HL-60/S4 (cell line): ENCODE results near the gene UBR1.
"Not testable (repeated sequence)": the region's sequence is repeated elsewhere in the genome, so short reads cannot be mapped to it uniquely, and the experiment has no call there.

Experiments used
- in situ Hi-C: fragments of 300-500 bp; cut with MboI; formaldehyde crosslinking; loops from 2 replicates; pipeline ENCODE4 v1.14.3; 2022; ENCODE audit warnings: low sequenced_read_pairs

The UBR1 gene

GRCh38 chr15:42919308-42919707 lies 186.5 kb downstream of the UBR1 start:
- in situ Hi-C loops: no loop called here

GRCh38 chr15:42918047-42918446 lies 187.8 kb downstream of the UBR1 start:
- in situ Hi-C loops: no loop called here

GRCh38 chr15:42915654-42916315 lies 190.1 kb downstream of the UBR1 start:
- in situ Hi-C loops: no loop called here

GRCh38 chr15:42914728-42915497 lies 190.9 kb downstream of the UBR1 start:
- in situ Hi-C loops: no loop called here

GRCh38 chr15:42911058-42911592 lies 194.7 kb downstream of the UBR1 start:
- in situ Hi-C loops: no loop called here

GRCh38 chr15:42908538-42908937 lies 197.3 kb downstream of the UBR1 start:
- in situ Hi-C loops: no loop called here

GRCh38 chr15:42903388-42904324 lies 202.2 kb downstream of the UBR1 start:
- in situ Hi-C loops: no loop called here

- in situ Hi-C loops: not testable (repeated sequence)
These were observed 211.9 kb downstream of the UBR1 start for GRCh38 chr15:42893911-42894310.
